ENCODE measurements around the gene SIGMAR1. TPM values are rescaled to one million over a fixed set of nuclear protein-coding genes. Genes with fewer than 3 reads are reported as not detected.

The SIGMAR1 gene
- total RNA-seq, 1 experiment from 2014 or later: 165 TPM

DNA sequence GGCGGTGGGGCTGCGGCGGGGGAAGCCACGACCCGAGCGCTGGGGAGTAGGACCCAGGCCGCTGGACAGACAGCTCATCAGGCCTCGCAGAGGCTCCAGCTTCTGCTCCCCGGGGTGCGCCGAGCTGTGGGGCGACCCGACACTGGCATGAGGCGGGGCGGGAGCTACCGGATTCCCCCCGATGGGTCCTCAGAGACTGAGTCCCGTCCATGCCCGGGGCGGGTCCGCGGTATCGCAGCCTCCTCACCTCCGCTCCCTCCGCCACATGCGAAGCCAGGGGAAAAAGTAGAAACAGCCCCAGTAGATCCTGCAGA, 27.4 kb upstream of the SIGMAR1 start:
- no peak for DNase-seq (ENCODE audit: low spot score)
- Histone ChIP-seq H3K4me3 (ENCODE audit: low read depth, low read length, poor library complexity, severe bottlenecking) (peak overlapping the region; percentile 77), H3K36me3 (ENCODE audit: insufficient read depth, low read length, poor library complexity, severe bottlenecking) (peaks cover 3% of the 10 kb centered on the region), H3K9me3 (ENCODE audit: low read depth, low read length, poor library complexity, severe bottlenecking) (no peaks in the 10 kb centered on the region), H3K27ac (ENCODE audit: low read depth, low read length, poor library complexity, severe bottlenecking) (peak overlapping the region; percentile 74), H3K4me1 (ENCODE audit: insufficient read depth, low read length, poor library complexity, severe bottlenecking) (peaks cover 6% of the 10 kb centered on the region), H3K27me3 (replicated peaks; ENCODE audit: insufficient read depth, low read depth, low read length, poor library complexity) (no peaks in the 10 kb centered on the region)
- TSS peak; percentile 79 for BruUV-seq (replicated peaks)
- POLR2A ChIA-PET (ENCODE audit: low non-redundant PET): interaction anchor here (0.7 kb wide), 1 partner anchor 39 kb away, joined by 6 read pairs; no protein-coding TSS in a partner anchor
- TF ChIP-seq, protein P1, sequence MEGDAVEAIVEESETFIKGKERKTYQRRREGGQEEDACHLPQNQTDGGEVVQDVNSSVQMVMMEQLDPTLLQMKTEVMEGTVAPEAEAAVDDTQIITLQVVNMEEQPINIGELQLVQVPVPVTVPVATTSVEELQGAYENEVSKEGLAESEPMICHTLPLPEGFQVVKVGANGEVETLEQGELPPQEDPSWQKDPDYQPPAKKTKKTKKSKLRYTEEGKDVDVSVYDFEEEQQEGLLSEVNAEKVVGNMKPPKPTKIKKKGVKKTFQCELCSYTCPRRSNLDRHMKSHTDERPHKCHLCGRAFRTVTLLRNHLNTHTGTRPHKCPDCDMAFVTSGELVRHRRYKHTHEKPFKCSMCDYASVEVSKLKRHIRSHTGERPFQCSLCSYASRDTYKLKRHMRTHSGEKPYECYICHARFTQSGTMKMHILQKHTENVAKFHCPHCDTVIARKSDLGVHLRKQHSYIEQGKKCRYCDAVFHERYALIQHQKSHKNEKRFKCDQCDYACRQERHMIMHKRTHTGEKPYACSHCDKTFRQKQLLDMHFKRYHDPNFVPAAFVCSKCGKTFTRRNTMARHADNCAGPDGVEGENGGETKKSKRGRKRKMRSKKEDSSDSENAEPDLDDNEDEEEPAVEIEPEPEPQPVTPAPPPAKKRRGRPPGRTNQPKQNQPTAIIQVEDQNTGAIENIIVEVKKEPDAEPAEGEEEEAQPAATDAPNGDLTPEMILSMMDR (conservative IDR thresholded peaks at IDR 0.05; ENCODE audit: low read depth, low read length): no peak
- TF ChIP-seq EZH2 (IDR thresholded peaks at IDR 0.05; ENCODE audit: borderline replicate concordance, low read depth, low read length, poor library complexity, severe bottlenecking): no peak
- intact Hi-C loops (cut with micrococcal nuclease; ENCODE audit: unreplicated experiment): no loop called here
- CTCF ChIA-PET: interaction anchor here (0.6 to 1.1 kb wide), 4 partner anchors 18 to 255 kb away, joined by 3 to 6 read pairs (median 4); no protein-coding TSS in a partner anchor

DNA sequence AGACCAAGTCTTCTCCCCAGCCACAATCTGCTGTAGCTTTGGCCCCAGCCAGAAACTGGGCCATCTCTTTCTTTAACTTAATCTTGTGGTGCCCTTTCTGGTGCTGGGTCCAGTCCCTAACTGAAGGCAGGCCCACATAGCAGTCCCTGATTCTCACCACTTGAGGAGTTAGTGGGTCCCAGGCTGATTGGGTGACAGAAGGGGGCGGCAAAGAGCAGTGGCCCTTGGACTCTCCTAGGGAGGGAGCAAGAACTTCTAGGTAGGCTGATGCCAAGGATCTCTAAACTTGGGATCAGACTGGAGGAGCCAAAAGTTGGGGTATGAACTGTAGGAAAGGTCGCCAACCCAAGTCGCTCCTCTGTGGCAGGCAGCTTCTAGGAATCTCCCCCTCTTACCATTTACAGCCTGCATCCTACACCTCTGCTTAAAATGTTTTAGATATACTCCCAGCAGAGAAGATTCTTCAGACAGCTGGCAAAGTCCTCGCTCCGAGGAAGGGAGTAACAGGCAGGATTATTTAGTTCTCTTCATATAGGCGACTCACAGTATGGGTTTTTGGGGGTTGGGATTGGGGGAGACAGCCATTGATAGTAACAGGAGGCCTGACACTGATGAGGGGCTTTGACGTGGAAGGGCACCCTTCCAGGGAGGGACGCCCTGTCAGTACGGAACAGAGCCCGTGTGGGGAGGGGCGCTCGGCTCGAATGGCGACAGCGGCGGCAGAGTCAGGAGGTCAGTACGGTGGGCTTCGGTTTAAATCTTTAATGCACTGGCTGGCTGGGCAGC, 26.9 kb upstream of the SIGMAR1 start:
- no TSS peak for BruUV-seq (replicated peaks)
- H3K27me3 ChIP-seq (replicated peaks; ENCODE audit: insufficient read depth, low read depth, low read length, poor library complexity): no peaks in the 10 kb centered on the region
- peak overlapping the region; percentile 77 for H3K4me3 ChIP-seq (ENCODE audit: low read depth, low read length, poor library complexity, severe bottlenecking)
- POLR2A ChIA-PET (ENCODE audit: low non-redundant PET): no interaction called here
- CTCF ChIA-PET: interaction anchor here (0.6 to 1.1 kb wide), 3 partner anchors 17 to 254 kb away, joined by 3 to 6 read pairs (median 4); no protein-coding TSS in a partner anchor
- DNase-seq (ENCODE audit: low spot score): peak; percentile 85
- TF ChIP-seq, protein P1 (conservative IDR thresholded peaks at IDR 0.05; ENCODE audit: low read depth, low read length): peak; percentile 97
- no peak for TF ChIP-seq EZH2 (IDR thresholded peaks at IDR 0.05; ENCODE audit: borderline replicate concordance, low read depth, low read length, poor library complexity, severe bottlenecking)
- H3K36me3 ChIP-seq (ENCODE audit: insufficient read depth, low read length, poor library complexity, severe bottlenecking): peaks cover 3% of the 10 kb centered on the region
- no peaks in the 10 kb centered on the region for H3K9me3 ChIP-seq (ENCODE audit: low read depth, low read length, poor library complexity, severe bottlenecking)
- intact Hi-C loops (cut with micrococcal nuclease; ENCODE audit: unreplicated experiment): no loop called here
- H3K27ac ChIP-seq (ENCODE audit: low read depth, low read length, poor library complexity, severe bottlenecking): peak overlapping the region; percentile 74
- H3K4me1 ChIP-seq (ENCODE audit: insufficient read depth, low read length, poor library complexity, severe bottlenecking): peaks cover 6% of the 10 kb centered on the region

DNA sequence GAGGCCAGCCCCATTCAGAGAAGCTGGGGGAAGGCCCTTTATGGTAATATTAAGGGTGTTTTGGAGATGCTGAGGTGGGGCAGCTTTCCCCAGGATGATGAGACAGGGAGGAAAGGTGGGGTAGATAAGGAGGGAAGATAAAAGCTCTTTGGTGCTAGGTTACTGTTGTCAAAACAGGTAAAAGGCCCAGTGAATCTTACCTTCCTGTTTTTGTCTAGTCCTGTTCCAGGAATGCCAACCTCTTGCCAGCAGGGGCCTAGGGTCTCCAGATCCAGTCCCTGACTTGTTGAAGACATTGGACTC, 25.7 kb upstream of the SIGMAR1 start:
- Histone ChIP-seq H3K27ac (ENCODE audit: low read depth, low read length, poor library complexity, severe bottlenecking) (no peak overlapping the region), H3K9me3 (ENCODE audit: low read depth, low read length, poor library complexity, severe bottlenecking) (no peaks in the 10 kb centered on the region), H3K27me3 (replicated peaks; ENCODE audit: insufficient read depth, low read depth, low read length, poor library complexity) (no peaks in the 10 kb centered on the region), H3K36me3 (ENCODE audit: insufficient read depth, low read length, poor library complexity, severe bottlenecking) (no peaks in the 10 kb centered on the region), H3K4me1 (ENCODE audit: insufficient read depth, low read length, poor library complexity, severe bottlenecking) (peaks cover 6% of the 10 kb centered on the region), H3K4me3 (ENCODE audit: low read depth, low read length, poor library complexity, severe bottlenecking) (no peak overlapping the region)
- TF ChIP-seq, protein P1 (conservative IDR thresholded peaks at IDR 0.05; ENCODE audit: low read depth, low read length): no peak
- no peak for TF ChIP-seq EZH2 (IDR thresholded peaks at IDR 0.05; ENCODE audit: borderline replicate concordance, low read depth, low read length, poor library complexity, severe bottlenecking)
- ChIA-PET CTCF (no interaction called here), POLR2A (ENCODE audit: low non-redundant PET) (no interaction called here)
- DNase-seq (ENCODE audit: low spot score): no peak
- intact Hi-C loops (cut with micrococcal nuclease; ENCODE audit: unreplicated experiment): no loop called here
- BruUV-seq (replicated peaks): no TSS peak
